NOMO-1 (cell line): ENCODE measurements around the gene ARHGEF39.

ENCODE experiments used
- DNase-seq, 2 experiments: peaks; one replicate each; lab custom pipeline; 2025; ENCODE audit not compliant: unreplicated experiment in 2 of 2; lab: John Stamatoyannopoulos, UW

ARHGEF39 gene, protein sequence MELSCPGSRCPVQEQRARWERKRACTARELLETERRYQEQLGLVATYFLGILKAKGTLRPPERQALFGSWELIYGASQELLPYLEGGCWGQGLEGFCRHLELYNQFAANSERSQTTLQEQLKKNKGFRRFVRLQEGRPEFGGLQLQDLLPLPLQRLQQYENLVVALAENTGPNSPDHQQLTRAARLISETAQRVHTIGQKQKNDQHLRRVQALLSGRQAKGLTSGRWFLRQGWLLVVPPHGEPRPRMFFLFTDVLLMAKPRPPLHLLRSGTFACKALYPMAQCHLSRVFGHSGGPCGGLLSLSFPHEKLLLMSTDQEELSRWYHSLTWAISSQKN

DNA sequence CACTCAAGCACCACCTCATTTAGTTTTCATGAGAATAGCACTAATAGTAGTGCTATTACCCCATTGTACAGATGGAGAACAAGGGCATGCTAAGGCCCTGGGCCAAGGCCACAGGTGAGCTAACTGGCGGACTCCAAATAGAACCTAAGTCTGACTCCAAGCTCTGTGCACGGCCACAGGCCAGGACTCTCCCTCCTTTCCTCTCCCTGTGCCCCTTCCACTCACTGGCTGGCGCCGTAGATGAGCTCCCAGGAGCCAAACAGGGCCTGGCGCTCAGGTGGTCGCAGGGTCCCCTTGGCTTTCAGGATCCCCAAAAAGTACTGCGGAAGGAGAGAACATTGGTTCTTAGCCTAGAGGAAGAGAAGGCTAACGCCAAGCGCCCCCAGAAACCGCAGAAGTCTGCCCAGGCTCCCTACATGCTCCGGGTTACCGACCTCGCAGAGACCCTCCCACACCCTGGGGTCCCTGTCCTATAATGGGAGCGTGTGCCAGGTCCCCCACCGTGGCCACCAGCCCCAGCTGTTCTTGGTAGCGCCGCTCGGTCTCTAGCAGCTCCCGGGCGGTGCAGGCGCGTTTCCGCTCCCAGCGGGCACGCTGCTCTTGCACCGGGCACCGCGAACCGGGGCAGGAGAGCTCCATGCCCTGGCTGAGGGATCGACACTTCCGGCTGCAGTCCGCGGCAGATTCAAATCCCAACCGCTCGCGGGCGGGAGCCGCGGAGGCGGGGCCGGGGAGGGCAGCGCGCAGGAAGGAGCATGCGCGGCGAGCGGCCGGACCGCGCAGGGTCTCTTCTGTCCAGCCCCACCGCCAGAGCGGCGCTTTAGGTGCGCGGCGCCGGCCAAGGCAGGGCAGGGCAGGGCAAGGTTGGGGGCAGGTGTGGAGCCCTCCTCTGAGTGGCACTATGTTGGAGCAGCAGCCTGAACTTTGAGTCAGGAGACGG is at the start of gene ARHGEF39:
Gene ARHGEF39 (minus strand): TSS at position 665 of the 940 bp plus-strand sequence. CDS start 26 bp downstream, at position 639.
- DNase-seq, result peak; percentile 80 to 92

DNA sequence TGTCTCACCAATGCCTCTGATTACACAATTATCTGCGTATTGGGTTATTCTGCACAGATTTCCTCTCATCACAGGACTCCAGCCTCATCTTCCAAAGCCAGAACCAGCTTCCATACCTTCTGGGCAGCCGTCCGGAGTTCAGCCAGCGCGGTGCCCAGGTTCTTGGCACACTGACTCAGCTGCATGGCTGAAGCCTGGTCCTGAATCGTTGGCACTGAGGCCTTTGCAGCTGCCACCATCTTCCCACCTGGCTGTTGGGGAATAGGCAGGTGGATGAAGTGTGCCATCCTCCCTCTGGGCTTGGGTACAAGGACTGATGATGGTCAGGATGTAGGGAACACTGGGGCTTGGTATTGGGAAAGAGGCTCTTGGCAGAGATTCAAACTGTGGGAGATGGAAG is 49.1 kb upstream of the ARHGEF39 start:
- no peak for DNase-seq

DNA sequence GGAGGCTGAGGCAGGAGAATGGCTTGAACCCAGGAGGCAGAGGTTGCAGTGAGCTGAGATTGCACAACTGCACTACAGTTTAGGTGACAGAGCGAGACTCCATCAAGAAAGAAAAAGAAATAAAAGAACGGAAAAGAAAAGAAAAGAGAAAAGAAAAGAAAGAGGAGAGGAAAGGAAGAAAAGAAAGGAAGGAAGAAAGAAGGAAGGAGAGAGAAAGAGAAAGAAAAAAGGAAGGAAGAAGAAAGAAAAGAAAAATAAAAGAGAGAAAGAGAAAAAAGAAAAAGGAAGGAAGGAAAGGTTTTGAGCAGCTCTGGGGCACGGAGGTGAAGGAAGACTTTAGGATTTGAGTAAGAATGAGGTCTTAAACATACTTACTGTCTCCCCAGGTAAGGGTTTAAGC is 48.6 kb upstream of the ARHGEF39 start:
- DNase-seq, result no peak

DNA sequence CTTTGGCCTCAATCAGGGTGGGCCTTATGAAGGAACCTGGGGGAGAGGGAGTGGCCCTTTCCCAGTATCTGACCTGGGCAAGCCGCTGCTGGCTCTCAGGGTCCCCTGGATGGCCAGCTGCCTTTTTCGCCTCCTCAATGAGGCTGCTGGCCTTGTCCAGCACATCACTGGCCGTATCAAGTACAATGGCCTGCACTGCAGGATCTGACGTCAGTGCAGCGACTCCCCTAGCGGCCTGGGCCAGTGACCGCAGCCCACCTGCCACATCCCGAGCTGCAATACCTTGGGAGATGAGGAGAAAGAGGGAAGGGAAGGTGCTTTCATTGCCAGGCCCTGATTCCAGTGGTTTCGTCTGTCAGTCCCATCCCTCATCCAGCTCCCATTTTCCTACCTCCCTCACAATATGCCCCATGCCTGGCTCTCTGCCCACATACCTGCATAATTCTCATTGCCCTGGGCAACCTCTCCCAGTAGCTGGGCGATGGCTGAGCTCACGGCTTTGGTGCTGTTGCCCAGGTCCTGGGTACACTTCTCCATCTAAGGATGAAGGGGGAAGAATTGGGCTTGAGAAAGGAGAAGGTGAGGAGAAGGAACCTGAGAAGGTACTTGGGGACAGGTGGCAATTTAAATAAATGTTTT is 47.9 kb upstream of the ARHGEF39 start:
- DNase-seq, result no peak

DNA sequence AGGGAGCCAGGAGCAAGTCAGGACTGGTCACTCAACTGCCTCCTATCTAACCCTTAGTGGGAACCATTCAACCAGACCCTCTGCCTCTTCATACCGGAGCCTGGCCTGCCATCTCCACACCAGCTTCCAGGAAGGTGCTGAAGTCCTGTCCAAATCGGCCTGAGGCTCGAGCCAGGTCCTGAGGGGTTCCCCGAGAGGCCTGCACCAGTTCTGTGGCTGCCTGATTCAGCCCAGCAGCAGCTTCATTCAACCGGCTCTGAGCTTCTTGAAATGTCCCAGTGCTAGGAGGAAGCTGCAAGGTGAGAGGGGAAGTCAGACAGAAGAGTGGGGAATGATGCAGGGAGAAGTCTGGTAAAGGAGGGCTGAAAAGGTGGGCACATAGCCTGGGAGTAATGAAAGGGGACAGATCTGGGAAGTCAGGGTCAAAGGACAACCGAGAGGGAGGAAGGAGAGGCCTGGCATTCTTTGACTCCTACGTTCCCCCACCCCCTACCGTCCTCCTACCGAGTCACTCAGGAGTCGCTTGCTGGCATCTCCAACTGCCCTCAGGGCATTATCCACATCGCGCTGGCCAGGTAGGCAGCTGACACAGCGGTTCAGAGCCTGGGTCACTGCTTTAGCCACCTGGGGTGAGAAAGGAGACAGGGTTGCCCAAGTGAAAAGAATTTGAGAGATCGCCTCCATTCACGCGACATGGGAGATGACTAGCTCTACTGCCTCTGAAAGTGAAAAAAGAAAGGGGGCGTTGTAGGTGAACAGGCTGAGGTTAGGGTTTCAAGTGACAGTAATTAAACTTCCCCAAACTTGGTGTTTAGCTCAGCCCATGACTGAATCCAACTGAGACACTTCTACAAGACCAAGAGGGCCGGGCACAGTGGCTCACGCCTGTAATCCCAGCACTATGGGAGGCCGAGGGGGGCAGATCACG is 46.8 kb upstream of the ARHGEF39 start:
- DNase-seq, result no peak

DNA sequence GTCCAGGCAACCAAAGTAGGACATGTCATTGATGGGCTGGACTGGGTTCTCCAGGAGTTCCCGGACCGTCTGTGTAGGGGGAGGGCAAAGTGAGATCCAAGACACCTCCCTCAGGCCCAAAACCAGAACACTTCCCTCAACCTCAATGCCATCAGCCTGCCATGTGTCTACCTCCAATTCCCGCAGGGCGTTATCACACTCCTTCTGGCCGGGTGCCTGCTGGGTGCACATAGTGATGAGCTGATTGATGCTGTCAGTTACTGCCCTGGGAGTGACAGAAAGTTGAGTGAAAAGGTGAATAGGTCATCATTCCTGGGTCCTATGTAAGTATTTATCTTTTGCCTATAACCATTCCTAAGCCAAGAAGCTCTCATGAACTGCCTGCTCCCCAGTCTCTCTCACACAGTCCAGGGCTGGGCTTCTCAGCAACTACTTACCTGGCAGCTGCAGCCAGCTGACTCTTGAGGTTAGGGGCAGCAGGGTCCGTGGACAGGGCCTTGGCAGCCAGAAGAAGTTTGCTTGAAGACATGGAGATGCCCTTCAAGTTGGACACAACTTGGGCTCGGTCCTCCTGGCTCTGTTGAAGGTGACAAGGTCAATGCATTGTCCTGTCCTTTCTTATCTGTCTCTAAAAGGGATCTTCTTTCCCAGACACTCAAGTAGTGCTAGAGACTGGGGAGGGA is 46.0 kb upstream of the ARHGEF39 start:
- DNase-seq, result no peak

GRCh38 chr9:35708146-35708545 is 43.2 kb upstream of the ARHGEF39 start:
- DNase-seq, result no peak

DNA sequence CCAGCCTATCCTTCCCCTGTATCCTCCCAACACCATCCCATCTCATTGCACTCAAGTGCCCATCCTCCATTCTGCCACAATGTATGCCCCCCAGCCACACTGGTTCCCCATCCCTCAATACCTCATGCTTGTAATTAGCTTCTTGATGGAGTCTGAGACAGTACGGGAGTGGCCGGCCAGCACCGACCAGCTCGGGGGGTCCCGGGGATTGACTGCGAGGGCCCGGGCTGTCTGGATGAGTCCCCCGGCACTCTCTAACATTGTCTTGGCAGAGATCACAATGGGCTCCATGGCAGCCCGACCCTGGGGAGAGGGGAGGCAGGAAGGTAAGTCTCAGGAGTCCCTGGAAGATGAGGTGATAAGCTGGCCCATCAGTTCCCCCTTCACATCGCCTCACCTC is 42.0 kb upstream of the ARHGEF39 start:
- DNase-seq, result no peak

GRCh38 chr9:35705836-35706430 is 40.9 kb upstream of the ARHGEF39 start:
- DNase-seq, result no peak

- DNase-seq, result no peak
Measured at GRCh38 chr9:35705372-35705771, 40.4 kb upstream of the ARHGEF39 start.

GRCh38 chr9:35703906-35704672 is 39.1 kb upstream of the ARHGEF39 start:
- no peak for DNase-seq

DNA sequence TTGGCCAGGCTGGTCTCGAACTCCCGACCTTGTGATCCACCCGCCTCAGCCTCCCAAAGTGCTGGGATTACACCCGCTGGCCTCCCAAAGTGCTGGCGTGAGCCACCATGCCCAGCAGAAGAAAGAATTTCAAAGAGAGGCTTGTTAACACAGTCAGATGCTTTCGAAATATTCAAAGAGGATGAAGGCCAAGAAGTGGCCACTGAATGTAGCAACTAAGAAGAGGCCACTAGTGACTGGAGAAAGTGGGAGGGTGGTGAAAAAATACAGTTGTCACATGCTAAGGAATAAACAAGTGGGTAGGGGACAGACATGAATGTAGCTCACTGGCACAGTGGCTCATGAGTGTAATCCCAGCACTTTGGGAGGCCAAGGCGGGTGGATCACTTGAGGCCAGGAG is 37.7 kb upstream of the ARHGEF39 start:
- DNase-seq, result no peak

DNA sequence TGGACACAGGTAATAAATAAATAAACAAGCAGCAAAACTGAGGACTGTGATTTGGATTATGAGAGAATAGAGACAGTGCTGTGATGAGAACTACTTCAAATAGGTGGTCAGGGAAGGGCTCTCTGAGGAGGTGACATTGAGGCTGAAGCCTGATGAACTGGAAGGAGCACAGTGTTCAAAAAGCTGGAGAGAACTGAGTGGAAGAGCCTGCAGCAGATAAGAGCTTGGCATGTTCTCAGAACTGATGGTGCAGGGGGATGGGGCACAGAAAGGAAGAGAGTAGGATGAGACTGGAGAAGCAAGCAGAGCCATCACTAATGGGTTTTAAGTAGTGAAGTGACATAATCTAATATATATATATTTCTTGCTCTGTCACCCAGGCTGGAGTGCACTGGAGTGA is 35.9 kb upstream of the ARHGEF39 start:
- no peak for DNase-seq

- no peak for DNase-seq
Measured at GRCh38 chr9:35700031-35700430, 35.0 kb upstream of the ARHGEF39 start.

DNA sequence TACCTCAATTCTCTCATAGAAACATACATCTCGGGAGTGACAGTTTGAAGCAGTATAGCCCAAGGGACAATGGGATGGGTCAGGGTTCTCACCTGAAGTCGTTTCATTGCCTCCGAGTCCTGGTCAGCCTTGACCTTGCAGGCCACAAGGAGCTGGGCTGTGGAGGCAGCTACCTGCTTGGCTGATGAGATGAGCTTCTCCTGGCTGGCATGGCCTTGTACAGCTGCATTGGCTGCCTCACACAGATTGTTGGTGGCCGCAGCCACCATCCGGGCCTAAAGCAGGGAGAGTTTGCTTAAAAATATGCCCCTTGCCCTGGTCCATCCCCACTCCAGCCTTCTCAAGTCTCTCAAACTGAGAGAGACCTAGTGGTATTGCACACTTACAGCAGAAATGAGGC is 33.2 kb upstream of the ARHGEF39 start:
- no peak for DNase-seq

GRCh38 chr9:35697486-35697885 is 32.5 kb upstream of the ARHGEF39 start:
- no peak for DNase-seq

- peak; percentile 24 to 36 for DNase-seq
Measured at GRCh38 chr9:35696520-35697215, 31.7 kb upstream of the ARHGEF39 start.

DNA sequence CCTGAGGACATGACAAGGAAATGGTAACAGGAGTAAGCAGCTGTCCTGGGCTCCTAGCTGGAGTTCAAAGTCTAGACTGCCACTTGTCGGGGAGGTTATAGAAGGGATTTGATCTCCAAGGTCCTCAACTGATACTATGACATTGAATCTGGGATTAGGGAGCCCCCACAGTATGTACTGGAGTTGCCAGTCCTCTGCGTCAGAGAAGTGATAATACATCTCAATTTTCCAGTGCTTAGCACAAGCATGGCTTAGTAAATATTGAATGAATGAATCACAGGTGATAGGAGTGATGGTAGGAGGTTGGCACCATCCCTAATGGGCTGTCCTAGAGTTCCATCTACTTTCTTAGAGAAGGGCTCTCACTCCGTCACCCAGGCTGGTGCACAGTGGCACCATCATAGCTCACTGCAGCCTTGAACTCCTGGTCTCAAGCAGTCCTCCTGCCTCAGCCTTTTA is 31.0 kb upstream of the ARHGEF39 start:
- DNase-seq, result no peak
